Liver (tissue), 9 donors: ENCODE results near the gene RALGPS1. TPM values are rescaled to one million over a fixed set of nuclear protein-coding genes. Genes with fewer than 3 reads are reported as not detected.

Experiments
- DNase-seq: peaks from one replicate; pipeline ENCODE4 v3.0.0-alpha.2; 2017; ENCODE audit warnings: low spot score
- H3K27ac ChIP-seq, 2 donors: one replicate each; pipeline ENCODE4 v1.7.0; 2013; ENCODE audit warnings: inconsistent platforms in 2 of 2, low read length in 2 of 2, control low read depth in 1 of 2, low read depth in 1 of 2, mild to moderate bottlenecking in 1 of 2
- H3K27me3 ChIP-seq, 4 donors: one replicate each; pipeline versions ENCODE4 v1.6.1 to v1.7.0; 2013; ENCODE audit warnings: low read length in 3 of 4, inconsistent platforms in 1 of 4, mild to moderate bottlenecking in 1 of 4, moderate library complexity in 1 of 4; ENCODE audit not compliant: control insufficient read depth in 4 of 4, insufficient read depth in 4 of 4
- H3K36me3 ChIP-seq, 4 donors: one replicate each; pipeline versions ENCODE4 v1.6.1 to v1.7.0; 2013; ENCODE audit warnings: low read length in 3 of 4, mild to moderate bottlenecking in 3 of 4, low read depth in 1 of 4, moderate library complexity in 1 of 4; ENCODE audit not compliant: control insufficient read depth in 4 of 4, insufficient read depth in 3 of 4
- H3K4me1 ChIP-seq, 4 donors: one replicate each; pipeline versions ENCODE4 v1.6.1 to v1.7.0; 2013; ENCODE audit warnings: low read length in 3 of 4, mild to moderate bottlenecking in 3 of 4, moderate library complexity in 1 of 4; ENCODE audit not compliant: control insufficient read depth in 4 of 4, insufficient read depth in 4 of 4
- H3K4me3 ChIP-seq, 3 donors: one replicate each; pipeline versions ENCODE4 v1.6.1 to v1.7.0; 2013; ENCODE audit warnings: low read length in 3 of 3, control low read depth in 1 of 3, low read depth in 1 of 3, mild to moderate bottlenecking in 1 of 3
- H3K9ac ChIP-seq, 2 donors: one replicate each; pipeline ENCODE4 v1.7.0; 2013; ENCODE audit warnings: low read length in 2 of 2, mild to moderate bottlenecking in 2 of 2, moderate library complexity in 2 of 2, control low read depth in 1 of 2, low read depth in 1 of 2
- H3K9me3 ChIP-seq, 4 donors: one replicate each; pipeline versions ENCODE4 v1.6.1 to v1.7.0; 2013; ENCODE audit warnings: low read length in 3 of 4; ENCODE audit not compliant: control insufficient read depth in 4 of 4
- ATF3 ChIP-seq: IDR thresholded peaks from 2 replicates; pipeline ENCODE4 v1.6.1; 2016; ENCODE audit warnings: antibody characterized with exemption
- CTCF ChIP-seq: fragments of 150-350 bp; IDR thresholded peaks from 2 replicates; pipeline ENCODE4 v1.5.1; 2017; ENCODE audit warnings: improper control_type of control experiment, low read depth, low read length; ENCODE audit not compliant: missing input control
- EGR1 ChIP-seq, 2 donors: IDR thresholded peaks; 2 replicates each; pipeline ENCODE4 v1.6.1; 2016 to 2018; ENCODE audit warnings: antibody characterized with exemption in 2 of 2, low read depth in 2 of 2
- FOXA1 ChIP-seq: IDR thresholded peaks from 2 replicates; pipeline ENCODE4 v1.6.1; 2016; ENCODE audit warnings: antibody characterized with exemption
- FOXA2 ChIP-seq: IDR thresholded peaks from 2 replicates; pipeline ENCODE4 v1.6.1; 2016; ENCODE audit warnings: antibody characterized with exemption
- GABPA ChIP-seq, 2 donors: IDR thresholded peaks in 1 of 2; conservative IDR thresholded peaks in 1 of 2; 2 replicates each; pipeline ENCODE4 v1.6.1; 2016; ENCODE audit warnings: antibody characterized with exemption in 2 of 2, mild to moderate bottlenecking in 1 of 2, moderate library complexity in 1 of 2
- HNF4A ChIP-seq, 2 donors: conservative IDR thresholded peaks; 2 replicates each; pipeline ENCODE4 v1.6.1; 2016; ENCODE audit warnings: antibody characterized with exemption in 2 of 2, mild to moderate bottlenecking in 2 of 2
- HNF4G ChIP-seq: IDR thresholded peaks from 2 replicates; pipeline ENCODE4 v1.6.1; 2016; ENCODE audit warnings: antibody characterized with exemption
- JUND ChIP-seq, 2 donors: IDR thresholded peaks; 2 replicates each; pipeline ENCODE4 v1.6.1; 2016; ENCODE audit warnings: antibody characterized with exemption in 2 of 2
- MAX ChIP-seq: IDR thresholded peaks from 2 replicates; pipeline ENCODE4 v1.6.1; 2016; ENCODE audit warnings: antibody characterized with exemption
- NR2F2 ChIP-seq: IDR thresholded peaks from 2 replicates; pipeline ENCODE4 v1.6.1; 2016; ENCODE audit warnings: antibody characterized with exemption
- RAD21 ChIP-seq, 2 donors: IDR thresholded peaks; 2 replicates each; pipeline ENCODE4 v1.6.1; 2016; ENCODE audit warnings: antibody characterized with exemption in 2 of 2, mild to moderate bottlenecking in 2 of 2
- REST ChIP-seq: IDR thresholded peaks from 2 replicates; pipeline ENCODE4 v1.6.1; 2016; ENCODE audit warnings: antibody characterized with exemption, mild to moderate bottlenecking
- RXRA ChIP-seq, 2 donors: IDR thresholded peaks; 2 replicates each; pipeline ENCODE4 v1.6.1; 2017 to 2018; ENCODE audit warnings: antibody characterized with exemption in 2 of 2, mild to moderate bottlenecking in 1 of 2
- SP1 ChIP-seq: IDR thresholded peaks from 2 replicates; pipeline ENCODE4 v1.6.1; 2018; ENCODE audit warnings: antibody characterized with exemption, mild to moderate bottlenecking
- TAF1 ChIP-seq: conservative IDR thresholded peaks from 2 replicates; pipeline ENCODE4 v1.6.1; 2016; ENCODE audit warnings: antibody characterized with exemption, mild to moderate bottlenecking
- YY1 ChIP-seq: IDR thresholded peaks from 2 replicates; pipeline ENCODE4 v1.6.1; 2016; ENCODE audit warnings: antibody characterized with exemption, mild to moderate bottlenecking
- ZBTB33 ChIP-seq: IDR thresholded peaks from 2 replicates; pipeline ENCODE4 v1.6.1; 2016; ENCODE audit warnings: antibody characterized with exemption
- WGBS: extraction: QIAGEN DNeasy Blood & Tissue Kit; methylation state at CpG from one replicate; pipeline ENCODE4 v1.1.7; 2013; 5-methylcytosine and 5-hydroxymethylcytosine counted together
- polyA plus RNA-seq, 2 donors: library from polyadenylated mRNA; stranded (reverse) in 1 of 2; unstranded in 1 of 2; fragments of 200-250 nt in 1 of 2; fragments of >200 nt in 1 of 2; fragmentation: Nextera tagmentation in 1 of 2; extraction: Ambion mirVana in 1 of 2; gene quantifications; one replicate each; pipeline versions ENCODE4 v1.2.1 to v1.2.3, GENCODE V29; 2013 to 2015
- total RNA-seq, 2 donors: library from RNA; depleted of rRNA; stranded (reverse); fragments of >200 nt; gene quantifications; one replicate each; pipeline ENCODE4 v1.2.3, GENCODE V29; 2014
- donor health status: healthy.
- donor health status: healthy.
- donor health status: healthy.
- donor health status: healthy.
- donor health status: healthy.

Gene RALGPS1
- total and polyA plus RNA-seq, 4 donors = 1.4 to 2.7 (median 2.0) TPM

- DNase-seq = no peak
- Histone ChIP-seq H3K27ac (no peak overlapping the region), H3K9me3 (no peaks in the 10 kb centered on the region), H3K4me1 (no peaks in the 10 kb centered on the region), H3K27me3 (no peaks in the 10 kb centered on the region), H3K4me3 (no peak overlapping the region), H3K36me3 (no peaks in the 10 kb centered on the region), H3K9ac (no peak overlapping the region)
- 94% methylated on average over 5 of the region's 5 CpGs for WGBS
- TF ChIP-seq FOXA1 (no peak), REST (no peak), EGR1 (IDR thresholded peaks at IDR 0.05; ENCODE audit: low read depth in 2 of 2) (no peak), YY1 (no peak)
These were observed 168.8 kb downstream of the RALGPS1 start for GRCh38 chr9:127083138-127083980.

GRCh38 chr9:127084076-127085039, 169.8 kb downstream of the RALGPS1 start:
- no peaks in the 10 kb centered on the region for H3K4me1 ChIP-seq
- no peak overlapping the region for H3K4me3 ChIP-seq
- no peak for DNase-seq
- H3K9ac ChIP-seq = no peak overlapping the region
- H3K9me3 ChIP-seq = no peaks in the 10 kb centered on the region
- H3K27me3 ChIP-seq = no peaks in the 10 kb centered on the region
- WGBS = 94% methylated on average over 12 of the region's 12 CpGs
- H3K27ac ChIP-seq = no peak overlapping the region
- TF ChIP-seq RXRA (IDR thresholded peaks at IDR 0.05) (no peak), JUND (IDR thresholded peaks at IDR 0.05) (no peak), EGR1 (IDR thresholded peaks at IDR 0.05; ENCODE audit: low read depth in 2 of 2) (no peak), FOXA2 (no peak), RAD21 (IDR thresholded peaks at IDR 0.05) (no peak), FOXA1 (no peak), MAX (no peak), SP1 (no peak), HNF4A (conservative IDR thresholded peaks at IDR 0.05) (no peak), TAF1 (no peak), REST (no peak), HNF4G (no peak), YY1 (no peak), NR2F2 (no peak), GABPA (IDR thresholded peaks at IDR 0.05 in 1 of 2, conservative IDR thresholded peaks at IDR 0.05 in 1 of 2) (no peak), ATF3 (no peak), ZBTB33 (no peak), CTCF (no peak)
- no peaks in the 10 kb centered on the region for H3K36me3 ChIP-seq
